Measurements from ENCODE around the gene ARL13B.
A peak's percentile ranks its signal among the peaks of the same experiment; 100 is the strongest.

Gene ARL13B

GRCh38 chr3:94004301-94004910 lies 24.5 kb downstream of the ARL13B start:
- H3K36me3 ChIP-seq (ENCODE audit: insufficient read depth, low read length), result no peaks in the 10 kb centered on the region
- H3K4me3 ChIP-seq, result peak overlapping the region; percentile 55
- no peak overlapping the region for H3K27ac ChIP-seq
- H3K9ac ChIP-seq (ENCODE audit: insufficient read length), result peak overlapping the region; percentile 64
- H3K9me3 ChIP-seq (ENCODE audit: low read depth, low read length), result no peaks in the 10 kb centered on the region
- peak; percentile 51 for DNase-seq (ENCODE audit: low read depth, low spot score)
- no peak for TF ChIP-seq FOXP2 (optimal IDR thresholded peaks at IDR 0.05; ENCODE audit: control extremely low read depth, extremely low read length, insufficient read depth)
- no peak for TF ChIP-seq EZH2 (IDR thresholded peaks at IDR 0.05)
- no peak for TF ChIP-seq POLR2AphosphoS5 (IDR thresholded peaks at IDR 0.05; ENCODE audit: borderline replicate concordance, low read depth, low read length)

DNA sequence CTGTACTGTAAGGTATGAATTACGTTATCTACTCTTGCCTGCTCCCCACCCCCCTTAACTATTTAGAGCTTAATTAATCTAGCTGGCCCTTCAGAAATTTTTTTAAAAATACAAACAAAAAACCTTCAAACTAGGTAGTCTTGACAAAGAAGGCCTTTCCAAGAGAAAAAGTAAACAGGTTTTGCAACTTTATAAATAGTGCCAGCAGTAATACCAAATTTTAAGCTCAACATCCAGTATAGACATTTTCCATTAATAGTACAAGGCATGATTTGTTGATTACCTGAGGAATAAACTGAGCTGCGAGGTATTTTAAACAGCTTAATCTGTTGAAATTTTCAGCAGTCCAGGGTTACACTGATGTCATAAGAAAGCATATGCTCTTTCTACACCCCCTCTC lies 28.3 kb downstream of the ARL13B start:
- DNase-seq (ENCODE audit: low read depth, low spot score), result no peak
- Histone ChIP-seq H3K9me3 (ENCODE audit: low read depth, low read length) (no peaks in the 10 kb centered on the region), H3K36me3 (ENCODE audit: insufficient read depth, low read length) (no peaks in the 10 kb centered on the region), H3K27ac (no peak overlapping the region), H3K9ac (ENCODE audit: insufficient read length) (no peak overlapping the region), H3K4me3 (no peak overlapping the region)
- TF ChIP-seq POLR2AphosphoS5 (IDR thresholded peaks at IDR 0.05; ENCODE audit: borderline replicate concordance, low read depth, low read length) (no peak), FOXP2 (optimal IDR thresholded peaks at IDR 0.05; ENCODE audit: control extremely low read depth, extremely low read length, insufficient read depth) (no peak), EZH2 (IDR thresholded peaks at IDR 0.05) (no peak)

DNA sequence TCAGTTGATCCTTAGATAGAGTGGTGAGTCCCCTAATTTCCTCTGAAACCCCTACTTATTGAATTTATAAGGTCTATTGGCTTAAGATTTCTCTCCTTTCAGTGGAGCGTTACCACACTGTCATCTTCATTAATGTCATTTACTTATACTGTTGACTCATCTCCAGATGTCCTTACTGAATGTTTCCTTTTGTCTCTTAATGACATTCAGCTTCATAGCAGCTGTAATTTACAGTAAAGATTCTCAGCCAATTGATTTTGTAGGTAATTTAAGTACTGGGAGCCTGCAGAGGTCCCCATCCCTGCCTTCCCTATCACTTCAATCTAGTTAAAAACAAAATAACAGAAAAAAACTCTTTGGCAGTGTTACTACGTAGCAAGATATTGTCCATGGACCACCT lies 29.7 kb downstream of the ARL13B start:
- no peak for DNase-seq (ENCODE audit: low read depth, low spot score)
- Histone ChIP-seq H3K36me3 (ENCODE audit: insufficient read depth, low read length) (no peaks in the 10 kb centered on the region), H3K27ac (no peak overlapping the region), H3K9ac (ENCODE audit: insufficient read length) (no peak overlapping the region), H3K9me3 (ENCODE audit: low read depth, low read length) (no peaks in the 10 kb centered on the region), H3K4me3 (no peak overlapping the region)
- TF ChIP-seq FOXP2 (optimal IDR thresholded peaks at IDR 0.05; ENCODE audit: control extremely low read depth, extremely low read length, insufficient read depth), result no peak
- no peak for TF ChIP-seq POLR2AphosphoS5 (IDR thresholded peaks at IDR 0.05; ENCODE audit: borderline replicate concordance, low read depth, low read length)
- TF ChIP-seq EZH2 (IDR thresholded peaks at IDR 0.05), result no peak

DNA sequence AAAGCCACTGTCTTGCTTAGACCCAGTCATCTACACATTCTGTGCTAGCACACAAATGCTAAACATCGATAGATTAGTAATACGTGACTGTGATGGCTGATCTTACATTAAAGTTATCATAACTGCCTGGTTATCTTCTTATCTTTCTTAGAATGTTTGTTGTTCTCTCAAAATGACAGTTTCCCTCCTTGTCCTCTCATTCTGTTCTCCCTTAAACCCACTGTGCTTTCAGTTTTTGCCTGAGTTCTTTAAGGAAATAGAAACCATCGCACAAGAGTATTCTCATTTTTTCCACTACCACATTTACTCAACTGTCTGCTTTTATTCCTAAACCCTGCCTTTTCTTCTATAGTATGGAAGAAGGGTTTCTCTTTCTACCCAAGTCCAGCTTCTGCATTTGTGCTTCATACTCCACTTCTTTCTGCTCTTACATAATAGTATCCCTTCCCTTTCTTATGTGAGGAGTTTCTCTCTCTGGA lies 31.3 kb downstream of the ARL13B start:
- Histone ChIP-seq H3K9me3 (ENCODE audit: low read depth, low read length) (no peaks in the 10 kb centered on the region), H3K4me3 (no peak overlapping the region), H3K27ac (no peak overlapping the region), H3K36me3 (ENCODE audit: insufficient read depth, low read length) (no peaks in the 10 kb centered on the region), H3K9ac (ENCODE audit: insufficient read length) (no peak overlapping the region)
- TF ChIP-seq POLR2AphosphoS5 (IDR thresholded peaks at IDR 0.05; ENCODE audit: borderline replicate concordance, low read depth, low read length) (no peak), EZH2 (IDR thresholded peaks at IDR 0.05) (no peak), FOXP2 (optimal IDR thresholded peaks at IDR 0.05; ENCODE audit: control extremely low read depth, extremely low read length, insufficient read depth) (no peak)
- DNase-seq (ENCODE audit: low read depth, low spot score), result no peak

GRCh38 chr3:94012185-94012584 lies 32.2 kb downstream of the ARL13B start:
- H3K9me3 ChIP-seq (ENCODE audit: low read depth, low read length), result no peaks in the 10 kb centered on the region
- H3K36me3 ChIP-seq (ENCODE audit: insufficient read depth, low read length), result no peaks in the 10 kb centered on the region
- no peak overlapping the region for H3K9ac ChIP-seq (ENCODE audit: insufficient read length)
- TF ChIP-seq FOXP2 (optimal IDR thresholded peaks at IDR 0.05; ENCODE audit: control extremely low read depth, extremely low read length, insufficient read depth) (no peak), EZH2 (IDR thresholded peaks at IDR 0.05) (no peak), POLR2AphosphoS5 (IDR thresholded peaks at IDR 0.05; ENCODE audit: borderline replicate concordance, low read depth, low read length) (no peak)
- DNase-seq (ENCODE audit: low read depth, low spot score), result no peak
- no peak overlapping the region for H3K4me3 ChIP-seq
- no peak overlapping the region for H3K27ac ChIP-seq

DNA sequence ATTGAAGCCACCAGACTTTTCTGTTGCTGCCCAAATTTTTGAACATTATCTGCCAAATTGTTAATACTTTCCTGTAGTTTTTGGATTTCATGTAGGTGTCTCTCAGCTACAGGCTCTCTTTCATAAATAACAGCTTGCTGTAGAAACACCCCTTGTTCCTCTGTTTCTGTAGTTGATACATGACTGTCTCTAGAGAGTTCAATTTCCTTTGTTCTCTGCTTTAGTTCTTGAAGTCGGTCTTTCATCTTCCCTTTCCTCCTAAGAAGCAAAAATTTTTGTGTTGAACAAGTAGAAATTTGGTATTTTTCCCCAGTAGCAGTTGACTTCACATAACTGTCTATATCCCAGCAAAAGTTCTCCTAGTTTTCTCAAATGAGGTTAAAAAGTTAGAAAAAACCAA lies 35.1 kb downstream of the ARL13B start:
- H3K4me3 ChIP-seq, result no peak overlapping the region
- no peak overlapping the region for H3K9ac ChIP-seq (ENCODE audit: insufficient read length)
- no peak for DNase-seq (ENCODE audit: low read depth, low spot score)
- TF ChIP-seq EZH2 (IDR thresholded peaks at IDR 0.05), result no peak
- TF ChIP-seq POLR2AphosphoS5 (IDR thresholded peaks at IDR 0.05; ENCODE audit: borderline replicate concordance, low read depth, low read length), result no peak
- no peak for TF ChIP-seq FOXP2 (optimal IDR thresholded peaks at IDR 0.05; ENCODE audit: control extremely low read depth, extremely low read length, insufficient read depth)
- no peak overlapping the region for H3K27ac ChIP-seq
- H3K36me3 ChIP-seq (ENCODE audit: insufficient read depth, low read length), result no peaks in the 10 kb centered on the region
- no peaks in the 10 kb centered on the region for H3K9me3 ChIP-seq (ENCODE audit: low read depth, low read length)

DNA sequence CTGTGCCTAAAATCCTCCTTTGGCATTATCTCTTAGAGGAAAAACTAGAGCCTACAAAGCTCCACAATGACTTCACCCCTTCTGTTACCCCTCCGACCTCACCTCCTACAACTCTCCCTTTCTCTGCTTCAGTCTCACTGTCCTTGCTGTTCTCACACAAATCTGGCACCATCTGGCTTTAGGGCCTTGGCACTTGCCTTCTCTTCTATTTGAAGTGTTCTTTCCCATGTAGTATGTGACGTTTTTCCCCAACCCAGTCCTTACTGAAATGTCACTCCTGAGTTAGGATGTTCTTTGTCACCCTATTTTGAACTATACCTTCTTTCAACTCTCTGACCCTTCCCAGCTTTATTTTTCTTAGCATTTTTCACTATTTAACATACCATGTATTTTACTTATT lies 39.7 kb downstream of the ARL13B start:
- no peaks in the 10 kb centered on the region for H3K36me3 ChIP-seq (ENCODE audit: insufficient read depth, low read length)
- H3K27ac ChIP-seq, result no peak overlapping the region
- no peak overlapping the region for H3K9ac ChIP-seq (ENCODE audit: insufficient read length)
- no peak for DNase-seq (ENCODE audit: low read depth, low spot score)
- H3K9me3 ChIP-seq (ENCODE audit: low read depth, low read length), result no peaks in the 10 kb centered on the region
- H3K4me3 ChIP-seq, result no peak overlapping the region
- TF ChIP-seq POLR2AphosphoS5 (IDR thresholded peaks at IDR 0.05; ENCODE audit: borderline replicate concordance, low read depth, low read length), result no peak
- no peak for TF ChIP-seq EZH2 (IDR thresholded peaks at IDR 0.05)
- no peak for TF ChIP-seq FOXP2 (optimal IDR thresholded peaks at IDR 0.05; ENCODE audit: control extremely low read depth, extremely low read length, insufficient read depth)

- TF ChIP-seq POLR2AphosphoS5 (IDR thresholded peaks at IDR 0.05; ENCODE audit: borderline replicate concordance, low read depth, low read length) (no peak), FOXP2 (optimal IDR thresholded peaks at IDR 0.05; ENCODE audit: control extremely low read depth, extremely low read length, insufficient read depth) (no peak), EZH2 (IDR thresholded peaks at IDR 0.05) (no peak)
- Histone ChIP-seq H3K36me3 (ENCODE audit: insufficient read depth, low read length) (no peaks in the 10 kb centered on the region), H3K9ac (ENCODE audit: insufficient read length) (no peak overlapping the region), H3K9me3 (ENCODE audit: low read depth, low read length) (no peaks in the 10 kb centered on the region), H3K4me3 (no peak overlapping the region), H3K27ac (no peak overlapping the region)
- DNase-seq (ENCODE audit: low read depth, low spot score), result no peak
Observed at GRCh38 chr3:94020293-94020692, 40.3 kb downstream of the ARL13B start.

DNA sequence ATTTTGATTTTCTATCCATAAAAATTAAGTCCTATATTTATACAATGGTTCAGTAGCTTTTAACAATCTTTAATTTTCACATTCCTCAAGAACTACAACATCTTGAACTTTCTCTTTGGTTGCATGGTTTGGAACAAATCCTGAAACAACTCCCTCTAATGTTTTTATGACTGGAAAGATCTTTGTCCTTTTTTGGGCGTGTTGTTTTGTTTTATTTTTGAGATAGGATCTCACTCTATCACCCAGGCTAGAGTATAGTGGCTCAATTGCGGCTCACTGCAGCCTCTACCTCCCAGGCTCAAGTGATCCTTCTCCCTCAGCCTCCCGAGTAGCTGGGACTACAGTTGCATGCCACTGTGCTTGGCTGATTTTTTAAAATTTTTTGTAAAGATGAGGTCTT lies 44.4 kb downstream of the ARL13B start:
- Histone ChIP-seq H3K9ac (ENCODE audit: insufficient read length) (no peak overlapping the region), H3K9me3 (ENCODE audit: low read depth, low read length) (no peaks in the 10 kb centered on the region), H3K4me3 (no peak overlapping the region), H3K36me3 (ENCODE audit: insufficient read depth, low read length) (no peaks in the 10 kb centered on the region), H3K27ac (no peak overlapping the region)
- DNase-seq (ENCODE audit: low read depth, low spot score), result no peak
- TF ChIP-seq EZH2 (IDR thresholded peaks at IDR 0.05) (no peak), FOXP2 (optimal IDR thresholded peaks at IDR 0.05; ENCODE audit: control extremely low read depth, extremely low read length, insufficient read depth) (no peak)
